ENCODE measurements around the gene IFT57. TPM values are rescaled to one million over a fixed set of nuclear protein-coding genes. Genes with fewer than 3 reads are reported as not detected.

IFT57 gene
- total and polyA plus RNA-seq, 9 of the 15 experiments (the other 6 are each of a cell fraction or from before 2014, with no cell fraction given): 1.5 to 20.1 (median 9.9) TPM

- TF ChIP-seq FOXO4 (CRISPR knock-in tag; IDR thresholded peaks at IDR 0.05): no peak
- TF ChIP-seq ZNF175 (CRISPR knock-in tag; IDR thresholded peaks at IDR 0.05; ENCODE audit: low read depth): no peak
- no peak for TF ChIP-seq BRD4 (IDR thresholded peaks at IDR 0.05)
- no peak for TF ChIP-seq STAT5B (CRISPR knock-in tag; IDR thresholded peaks at IDR 0.05)
- TF ChIP-seq CBX2 (IDR thresholded peaks at IDR 0.05; ENCODE audit: insufficient read depth, low read length, poor library complexity, severe bottlenecking): no peak
- no peak for TF ChIP-seq ZKSCAN8 (CRISPR knock-in tag; IDR thresholded peaks at IDR 0.05)
- TF ChIP-seq U2AF2 (optimal IDR thresholded peaks at IDR 0.05; ENCODE audit: low read depth, low read length): no peak
- TF ChIP-seq MAFG (tag; conservative IDR thresholded peaks at IDR 0.05): no peak
- no peak for TF ChIP-seq IRF1 (CRISPR knock-in tag; IDR thresholded peaks at IDR 0.05; ENCODE audit: borderline replicate concordance)
- TF ChIP-seq CTCFL (IDR thresholded peaks at IDR 0.05; ENCODE audit: borderline replicate concordance, insufficient read depth, low read depth, low read length, poor library complexity, severe bottlenecking): no peak
- no peak for TF ChIP-seq FOXA3 (CRISPR knock-in tag; conservative IDR thresholded peaks at IDR 0.05 in 1 of 2, IDR thresholded peaks at IDR 0.05 in 1 of 2)
- TF ChIP-seq PPARD (CRISPR knock-in tag; IDR thresholded peaks at IDR 0.05): no peak
- TF ChIP-seq ELF1 (tag; IDR thresholded peaks at IDR 0.05): no peak
- no peak for TF ChIP-seq NCOA1 (IDR thresholded peaks at IDR 0.05; ENCODE audit: low read depth)
- TF ChIP-seq CBFA2T3 (IDR thresholded peaks at IDR 0.05): peak; percentile 65
- TF ChIP-seq FOXM1 (IDR thresholded peaks at IDR 0.05; ENCODE audit: low read depth): peak; percentile 29; the same call in 1 of the 2 replicates
- TF ChIP-seq FOXM1 (CRISPR knock-in tag; IDR thresholded peaks at IDR 0.05; ENCODE audit: low read depth): no peak
- no peak for TF ChIP-seq NFE2L1 (tag; IDR thresholded peaks at IDR 0.05; ENCODE audit: borderline replicate concordance, low read depth)
- TF ChIP-seq PHB2 (IDR thresholded peaks at IDR 0.05; ENCODE audit: low read depth): no peak
- TF ChIP-seq TBP (optimal IDR thresholded peaks at IDR 0.05; ENCODE audit: low read depth, low read length): no peak
- no peak for TF ChIP-seq NR0B1 (IDR thresholded peaks at IDR 0.05; ENCODE audit: partially characterized antibody)
- no peak for TF ChIP-seq NFIX (CRISPR knock-in tag; IDR thresholded peaks at IDR 0.05; ENCODE audit: low read depth)
- TF ChIP-seq HDAC1 (IDR thresholded peaks at IDR 0.05): no peak
- TF ChIP-seq ARID1B (IDR thresholded peaks at IDR 0.05): peak; percentile 79
- peak; percentile 57; the same call in 1 of the 2 replicates for TF ChIP-seq SMARCE1 (IDR thresholded peaks at IDR 0.05)
- no peak for TF ChIP-seq MCM7 (IDR thresholded peaks at IDR 0.05)
These were observed 111.3 kb downstream of the IFT57 start (continued) for GRCh38 chr3:108110934-108111333.
